Activated CD4-positive, CD25-positive, alpha-beta regulatory T cell (primary cell): ENCODE data around the gene NOCT.
"Not testable (repeated sequence)": the region's sequence is repeated elsewhere in the genome, so short reads cannot be mapped to it uniquely, and the experiment has no call there.

Source experiments
- DNase-seq, 4 experiments: peaks; one replicate each; lab custom pipeline; 2025; lab: John Stamatoyannopoulos, UW

The NOCT gene

GRCh38 chr4:139009702-139010101 is 5.9 kb upstream of the NOCT start:
- DNase-seq, result no peak

GRCh38 chr4:139011225-139011950 is 4.2 kb upstream of the NOCT start:
- DNase-seq, result no peak

GRCh38 chr4:139014371-139015268 is 961 bp upstream of the NOCT start:
- peak in 1 of 4 experiments; percentile 6 for DNase-seq

- peak in 2 of 4 experiments; percentile 8 to 12 for DNase-seq
Observed at GRCh38 chr4:139015948-139016471, 429 bp downstream of the NOCT start.

- no peak for DNase-seq
Observed at GRCh38 chr4:139017861-139018260, 2.3 kb downstream of the NOCT start.

GRCh38 chr4:139018501-139018900 is 2.9 kb downstream of the NOCT start:
- DNase-seq, result no peak

GRCh38 chr4:139018971-139019758 is 3.6 kb downstream of the NOCT start:
- no peak for DNase-seq

GRCh38 chr4:139020384-139020783 is 4.8 kb downstream of the NOCT start:
- DNase-seq, result no peak

- DNase-seq, result not testable (repeated sequence)
Observed at GRCh38 chr4:139021071-139021470, 5.5 kb downstream of the NOCT start.

- DNase-seq, result no peak
Observed at GRCh38 chr4:139022835-139023234, 7.3 kb downstream of the NOCT start.

- DNase-seq, result no peak
Observed at GRCh38 chr4:139024686-139025085, 9.1 kb downstream of the NOCT start.

GRCh38 chr4:139025841-139026240 is 10.3 kb downstream of the NOCT start:
- DNase-seq, result no peak

GRCh38 chr4:139027776-139028175 is 12.2 kb downstream of the NOCT start:
- DNase-seq, result no peak

GRCh38 chr4:139028191-139028661 is 12.6 kb downstream of the NOCT start:
- DNase-seq, result no peak

GRCh38 chr4:139029866-139030363 is 14.3 kb downstream of the NOCT start:
- DNase-seq, result not testable (repeated sequence)

GRCh38 chr4:139030614-139031235 is 15.1 kb downstream of the NOCT start:
- DNase-seq, result peak; percentile 25 to 65 (median 46)

- DNase-seq, result no peak
Observed at GRCh38 chr4:139035650-139036049, 20.1 kb downstream of the NOCT start.

- no peak for DNase-seq
Observed at GRCh38 chr4:139036885-139037284, 21.3 kb downstream of the NOCT start.

- no peak for DNase-seq
Observed at GRCh38 chr4:139038874-139039443, 23.4 kb downstream of the NOCT start.

- no peak for DNase-seq
Observed at GRCh38 chr4:139042981-139043460, 27.4 kb downstream of the NOCT start.

- DNase-seq, result no peak
Observed at GRCh38 chr4:139044291-139044690, 28.7 kb downstream of the NOCT start.
